Mesendoderm (in vitro differentiated cells): ENCODE results near the gene CBFA2T3.
"Not testable (repeated sequence)": the region's sequence is repeated elsewhere in the genome, so short reads cannot be mapped to it uniquely, and the experiment has no call there.

Source experiments
- DNase-seq: peaks from one replicate; pipeline ENCODE4 v3.0.0; 2013
- H2AK5ac ChIP-seq: 2 replicates; pipeline ENCODE4 v1.6.1; 2013; ENCODE audit warnings: low read length, inconsistent platforms
- H2BK120ac ChIP-seq: 2 replicates; pipeline ENCODE4 v1.6.1; 2013; ENCODE audit warnings: low read depth, mild to moderate bottlenecking, low read length, moderate library complexity, mixed read lengths
- H2BK15ac ChIP-seq: replicated peaks from 2 replicates; pipeline ENCODE4 v1.6.1; 2013; ENCODE audit warnings: low read depth, mild to moderate bottlenecking, moderate library complexity
- H2BK5ac ChIP-seq: 2 replicates; pipeline ENCODE4 v1.6.1; 2013; ENCODE audit warnings: low read length, inconsistent platforms
- H3K18ac ChIP-seq: 2 replicates; pipeline ENCODE4 v1.6.1; 2013; ENCODE audit warnings: mild to moderate bottlenecking, low read length, mixed read lengths
- H3K23ac ChIP-seq: one replicate; pipeline ENCODE4 v1.6.1; 2013; ENCODE audit warnings: low read length
- H3K27ac ChIP-seq: 2 replicates; pipeline ENCODE4 v1.5.1; 2013; ENCODE audit warnings: low read depth, mild to moderate bottlenecking, inconsistent platforms, low read length, moderate library complexity
- H3K27me3 ChIP-seq: 2 replicates; pipeline ENCODE4 v1.6.1; 2013; ENCODE audit warnings: low read length, control low read depth, mild to moderate bottlenecking, inconsistent platforms; ENCODE audit not compliant: insufficient read depth, poor library complexity
- H3K36me3 ChIP-seq: 2 replicates; pipeline ENCODE4 v1.6.1; 2013; ENCODE audit warnings: low read length, inconsistent platforms; ENCODE audit not compliant: control insufficient read depth, insufficient read depth
- H3K4ac ChIP-seq: one replicate; pipeline ENCODE4 v1.6.1; 2013; ENCODE audit warnings: low read depth, mild to moderate bottlenecking, low read length, moderate library complexity
- H3K4me1 ChIP-seq: 2 replicates; pipeline ENCODE4 v1.6.1; 2013; ENCODE audit warnings: low read depth, low read length, inconsistent platforms; ENCODE audit not compliant: control insufficient read depth
- H3K4me2 ChIP-seq: 2 replicates; pipeline ENCODE4 v1.6.1; 2013; ENCODE audit warnings: low read length
- H3K4me3 ChIP-seq: 2 replicates; pipeline ENCODE4 v1.5.1; 2013; ENCODE audit warnings: mild to moderate bottlenecking, low read length
- H3K56ac ChIP-seq: one replicate; pipeline ENCODE4 v1.6.1; 2013; ENCODE audit warnings: low read length
- H3K79me1 ChIP-seq: 2 replicates; pipeline ENCODE4 v1.6.1; 2013; ENCODE audit warnings: low read length, inconsistent platforms
- H3K79me2 ChIP-seq: 2 replicates; pipeline ENCODE4 v1.6.1; 2013; ENCODE audit warnings: mild to moderate bottlenecking, low read length; ENCODE audit not compliant: control insufficient read depth, insufficient read depth
- H3K9ac ChIP-seq: 2 replicates; pipeline ENCODE4 v1.6.1; 2013; ENCODE audit warnings: low read length, inconsistent platforms
- H4K5ac ChIP-seq: one replicate; pipeline ENCODE4 v1.6.1; 2013; ENCODE audit warnings: low read length
- H4K8ac ChIP-seq: one replicate; pipeline ENCODE4 v1.6.1; 2013; ENCODE audit warnings: low read depth, mild to moderate bottlenecking, control low read depth, low read length, moderate library complexity
- WGBS: extraction: QIAGEN DNeasy Blood & Tissue Kit; methylation state at CpG from one replicate; pipeline ENCODE4 v1.1.7; 2013; ENCODE audit warnings: low lambda C conversion rate, missing lambda C conversion rate; ENCODE audit not compliant: insufficient coverage; ENCODE audit errors: extremely low coverage; 5-methylcytosine and 5-hydroxymethylcytosine counted together

CBFA2T3 gene

DNA sequence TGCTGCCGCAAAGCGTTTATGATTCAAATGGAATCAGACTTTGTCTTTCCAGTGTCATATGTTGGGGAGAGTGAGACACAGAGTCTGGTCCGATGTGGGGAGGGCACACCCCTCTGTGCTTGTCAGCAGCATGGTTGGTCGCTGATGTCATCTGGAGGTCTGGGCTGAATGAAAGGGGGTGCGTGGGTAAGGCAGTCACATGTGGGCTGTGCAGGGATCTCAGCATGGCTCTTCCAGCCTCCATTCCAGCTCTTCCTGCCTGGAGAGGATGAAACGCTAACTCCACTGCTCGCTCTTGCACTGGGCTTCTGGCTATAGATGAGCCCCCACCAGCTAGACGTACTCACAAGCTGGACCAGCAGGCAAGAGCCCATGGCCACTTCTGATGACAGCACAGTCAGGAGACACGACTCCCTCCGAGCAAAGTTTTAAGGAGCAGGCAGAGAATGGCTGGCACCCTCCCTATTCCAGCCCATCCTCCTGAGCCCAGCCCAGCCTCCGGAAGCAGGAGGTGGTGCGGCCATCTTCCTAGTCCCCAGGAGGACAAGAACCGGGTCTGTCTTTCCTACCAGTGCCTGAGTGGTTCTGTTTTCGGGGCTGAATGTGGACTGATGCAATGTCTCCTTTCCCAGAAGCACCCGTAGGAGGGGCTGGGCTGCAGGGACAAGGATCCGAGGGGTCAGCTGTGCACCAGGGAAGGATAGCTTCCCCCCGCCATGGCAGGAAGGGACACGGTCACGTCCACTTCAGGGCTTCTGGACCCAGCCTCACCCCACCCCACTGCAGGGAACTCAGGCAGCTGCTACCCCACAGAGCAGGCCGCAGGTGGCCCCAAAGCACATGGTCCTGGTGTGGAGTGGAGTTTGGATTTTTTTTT lies 41.5 kb upstream of the CBFA2T3 start:
- H3K4me2 ChIP-seq: no peak overlapping the region
- no peak overlapping the region for H2AK5ac ChIP-seq
- H3K27ac ChIP-seq: no peak overlapping the region
- no peaks in the 10 kb centered on the region for H3K79me1 ChIP-seq
- no peaks in the 10 kb centered on the region for H3K27me3 ChIP-seq
- no peak overlapping the region for H4K5ac ChIP-seq
- no peak overlapping the region for H3K4me3 ChIP-seq
- H3K4ac ChIP-seq: no peak overlapping the region
- no peak for DNase-seq
- no peak overlapping the region for H2BK5ac ChIP-seq
- no peaks in the 10 kb centered on the region for H3K36me3 ChIP-seq
- no peak overlapping the region for H3K23ac ChIP-seq
- H2BK15ac ChIP-seq: no peak overlapping the region
- no peak overlapping the region for H3K9ac ChIP-seq
- no peaks in the 10 kb centered on the region for H3K79me2 ChIP-seq
- WGBS: no CpG with 5 or more reads among the region's 20 CpGs
- no peak overlapping the region for H3K18ac ChIP-seq
- H4K8ac ChIP-seq: no peak overlapping the region
- no peaks in the 10 kb centered on the region for H3K4me1 ChIP-seq
- H2BK120ac ChIP-seq: no peak overlapping the region
- no peak overlapping the region for H3K56ac ChIP-seq

DNA sequence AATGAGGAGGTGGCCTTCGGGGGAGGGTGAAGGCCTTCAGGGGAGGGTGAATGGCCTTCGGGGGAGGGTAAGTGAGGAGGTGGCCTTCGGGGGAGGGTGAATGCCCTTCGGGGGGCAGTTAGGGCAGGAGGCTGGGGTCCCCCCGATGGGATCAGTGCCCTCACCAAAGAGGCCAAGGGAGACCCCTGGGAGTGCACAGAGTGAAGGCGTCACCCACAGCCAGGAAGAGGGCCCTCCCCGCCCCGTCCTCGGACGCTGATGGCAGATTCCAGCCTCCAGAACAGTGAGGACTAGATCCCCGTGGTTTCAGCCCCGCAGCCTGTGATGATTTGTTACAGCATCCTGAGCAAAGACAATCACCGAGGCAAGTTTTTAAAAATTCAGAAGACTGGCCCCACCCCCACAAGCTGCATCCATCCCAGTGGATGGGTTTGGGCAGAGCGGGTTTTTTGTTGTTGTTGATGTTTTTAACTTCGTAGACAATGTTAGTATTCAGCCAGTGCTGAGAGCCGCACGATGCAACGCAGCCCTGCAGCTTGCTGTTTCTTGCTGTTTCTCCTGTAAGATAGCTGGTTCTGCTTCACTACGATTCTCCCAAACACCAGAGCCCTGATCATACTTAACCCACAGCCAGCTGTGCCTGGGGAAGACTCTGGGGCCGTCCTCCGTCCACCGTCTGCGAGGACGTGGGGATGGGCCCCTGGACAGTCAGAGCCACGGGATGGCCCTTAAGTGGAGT lies 40.7 kb upstream of the CBFA2T3 start:
- H2BK15ac ChIP-seq: no peak overlapping the region

DNA sequence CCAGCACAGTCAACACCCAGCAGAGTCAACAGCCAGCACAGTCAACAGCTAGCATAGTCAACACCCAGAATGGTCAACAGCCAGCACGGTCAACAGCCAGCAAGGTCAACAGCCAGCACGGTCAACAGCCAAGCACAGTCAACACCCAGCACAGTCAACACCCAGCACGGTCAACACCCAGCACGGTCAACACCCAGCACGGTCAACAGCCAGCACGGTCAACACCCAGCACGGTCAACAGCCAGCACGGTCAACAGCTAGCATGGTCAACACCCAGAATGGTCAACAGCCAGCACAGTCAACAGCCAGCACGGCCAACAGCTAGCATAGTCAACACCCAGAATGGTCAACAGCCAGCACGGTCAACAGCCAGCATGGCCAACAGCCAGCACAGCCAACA lies 39.6 kb upstream of the CBFA2T3 start:
- H3K4ac ChIP-seq, H3K4me3 ChIP-seq, DNase-seq, H2BK15ac ChIP-seq, H3K4me2 ChIP-seq, H3K27ac ChIP-seq, H3K23ac ChIP-seq, H3K27me3 ChIP-seq, H4K8ac ChIP-seq, H3K18ac ChIP-seq, H3K79me2 ChIP-seq, H3K79me1 ChIP-seq, H3K4me1 ChIP-seq, H2BK120ac ChIP-seq, H3K36me3 ChIP-seq, H2AK5ac ChIP-seq, H3K56ac ChIP-seq, H4K5ac ChIP-seq, H3K9ac ChIP-seq, H2BK5ac ChIP-seq: not testable (repeated sequence)
- no CpG with 5 or more reads among the region's 10 CpGs for WGBS

More for the DNA sequence above, 40.7 kb upstream of the CBFA2T3 start:
- no peak for DNase-seq
- no CpG with 5 or more reads among the region's 25 CpGs for WGBS
- Histone ChIP-seq H3K4ac (no peak overlapping the region), H3K27me3 (no peaks in the 10 kb centered on the region), H3K79me1 (no peaks in the 10 kb centered on the region), H3K4me2 (no peak overlapping the region), H3K4me1 (no peaks in the 10 kb centered on the region), H3K9ac (no peak overlapping the region), H4K5ac (no peak overlapping the region), H3K79me2 (no peaks in the 10 kb centered on the region), H3K56ac (no peak overlapping the region), H3K36me3 (no peaks in the 10 kb centered on the region), H3K27ac (no peak overlapping the region), H3K23ac (no peak overlapping the region), H4K8ac (no peak overlapping the region), H3K4me3 (no peak overlapping the region), H2AK5ac (no peak overlapping the region), H2BK5ac (no peak overlapping the region), H3K18ac (no peak overlapping the region), H2BK120ac (no peak overlapping the region)

GRCh38 chr16:89015271-89015859 lies 38.4 kb upstream of the CBFA2T3 start:
- Histone ChIP-seq H3K4me2 (no peak overlapping the region), H3K23ac (no peak overlapping the region), H2AK5ac (no peak overlapping the region), H3K4ac (no peak overlapping the region), H2BK120ac (no peak overlapping the region), H3K79me2 (no peaks in the 10 kb centered on the region), H3K36me3 (no peaks in the 10 kb centered on the region), H4K8ac (no peak overlapping the region), H3K9ac (no peak overlapping the region), H3K27ac (no peak overlapping the region), H3K56ac (no peak overlapping the region), H3K18ac (no peak overlapping the region), H2BK5ac (no peak overlapping the region), H3K79me1 (no peaks in the 10 kb centered on the region), H2BK15ac (no peak overlapping the region), H3K4me3 (no peak overlapping the region), H4K5ac (no peak overlapping the region), H3K4me1 (no peaks in the 10 kb centered on the region), H3K27me3 (no peaks in the 10 kb centered on the region)
- no CpG with 5 or more reads among the region's 20 CpGs for WGBS
- no peak for DNase-seq

GRCh38 chr16:89014403-89015230 lies 37.6 kb upstream of the CBFA2T3 start:
- WGBS: no CpG with 5 or more reads among the region's 19 CpGs

More at GRCh38 chr16:89014403-89015230, 37.6 kb upstream of the CBFA2T3 start:
- Histone ChIP-seq H2BK15ac (no peak overlapping the region), H3K79me2 (no peaks in the 10 kb centered on the region), H3K18ac (no peak overlapping the region), H3K4me1 (no peaks in the 10 kb centered on the region), H3K36me3 (no peaks in the 10 kb centered on the region), H3K4ac (no peak overlapping the region), H3K23ac (no peak overlapping the region), H3K79me1 (no peaks in the 10 kb centered on the region), H3K27ac (no peak overlapping the region), H3K27me3 (no peaks in the 10 kb centered on the region), H3K56ac (no peak overlapping the region), H3K9ac (no peak overlapping the region), H2BK120ac (no peak overlapping the region), H3K4me2 (no peak overlapping the region), H4K5ac (no peak overlapping the region), H2BK5ac (no peak overlapping the region), H2AK5ac (no peak overlapping the region), H3K4me3 (no peak overlapping the region), H4K8ac (no peak overlapping the region)
- no peak for DNase-seq
